ENCODE data around the gene TECPR1.

DNA sequence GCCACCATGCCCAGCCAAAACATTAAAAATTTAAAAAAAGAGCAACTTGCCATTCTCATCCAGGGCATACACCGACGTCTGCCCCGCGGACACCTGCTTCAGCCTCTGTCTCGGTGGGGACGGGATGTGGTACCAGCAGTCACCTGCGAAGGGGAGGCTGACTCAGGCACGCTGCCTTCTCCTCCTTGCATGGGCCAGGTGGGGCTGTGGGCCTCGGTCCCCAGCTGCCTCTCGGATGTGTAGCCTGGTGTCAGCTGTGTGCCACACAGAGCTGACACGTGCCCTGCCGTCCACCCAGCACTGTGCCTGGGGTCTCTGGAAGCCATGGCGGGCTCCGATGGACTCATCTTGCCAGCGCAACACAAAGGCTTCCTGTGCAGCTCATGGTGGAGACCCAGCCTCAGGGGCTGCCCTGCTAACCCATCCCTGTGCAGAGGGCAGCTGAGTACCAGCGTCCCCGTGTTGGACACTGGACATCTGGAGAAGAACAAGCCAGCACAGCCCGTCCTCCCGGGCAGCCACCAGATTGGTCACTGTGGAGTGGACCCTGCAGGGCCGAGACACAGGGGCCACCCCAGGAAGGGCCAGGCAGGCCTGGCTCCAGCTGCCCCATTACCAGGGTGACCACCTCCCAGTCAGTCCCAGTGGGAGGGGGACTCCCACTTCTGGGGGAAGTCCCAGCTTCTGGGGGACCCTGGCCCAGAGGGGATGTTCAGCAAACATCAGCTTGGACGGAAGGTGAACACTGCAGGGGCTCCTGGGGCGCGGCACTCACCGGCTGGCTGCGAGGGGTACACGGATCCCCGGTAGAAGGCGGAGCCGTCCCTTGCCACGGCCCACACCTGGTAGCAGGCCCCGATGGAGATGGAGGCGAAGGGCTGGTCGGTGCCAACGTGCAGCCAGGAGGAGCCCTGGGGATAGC, 30.2 kb downstream of the TECPR1 start:
- TF ChIP-seq, protein P1, sequence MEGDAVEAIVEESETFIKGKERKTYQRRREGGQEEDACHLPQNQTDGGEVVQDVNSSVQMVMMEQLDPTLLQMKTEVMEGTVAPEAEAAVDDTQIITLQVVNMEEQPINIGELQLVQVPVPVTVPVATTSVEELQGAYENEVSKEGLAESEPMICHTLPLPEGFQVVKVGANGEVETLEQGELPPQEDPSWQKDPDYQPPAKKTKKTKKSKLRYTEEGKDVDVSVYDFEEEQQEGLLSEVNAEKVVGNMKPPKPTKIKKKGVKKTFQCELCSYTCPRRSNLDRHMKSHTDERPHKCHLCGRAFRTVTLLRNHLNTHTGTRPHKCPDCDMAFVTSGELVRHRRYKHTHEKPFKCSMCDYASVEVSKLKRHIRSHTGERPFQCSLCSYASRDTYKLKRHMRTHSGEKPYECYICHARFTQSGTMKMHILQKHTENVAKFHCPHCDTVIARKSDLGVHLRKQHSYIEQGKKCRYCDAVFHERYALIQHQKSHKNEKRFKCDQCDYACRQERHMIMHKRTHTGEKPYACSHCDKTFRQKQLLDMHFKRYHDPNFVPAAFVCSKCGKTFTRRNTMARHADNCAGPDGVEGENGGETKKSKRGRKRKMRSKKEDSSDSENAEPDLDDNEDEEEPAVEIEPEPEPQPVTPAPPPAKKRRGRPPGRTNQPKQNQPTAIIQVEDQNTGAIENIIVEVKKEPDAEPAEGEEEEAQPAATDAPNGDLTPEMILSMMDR (conservative IDR thresholded peaks at IDR 0.05; ENCODE audit: low read depth, low read length): no peak
- TF ChIP-seq EZH2 (IDR thresholded peaks at IDR 0.05; ENCODE audit: low read length, unreplicated experiment): no peak

Data from PC-3 (cell line).